HepG2 (cell line): ENCODE measurements around the gene HSFX1. TPM values are rescaled to one million over a fixed set of nuclear protein-coding genes. Genes with fewer than 3 reads are reported as not detected.

Experiments used
- ATAC-seq: fragments of 200-7000 bp; cut with Tn5 transposase; 3 replicates; pipeline ENCODE4 v1.9.1; 2020; ENCODE audit warnings: mild to moderate bottlenecking, moderate library complexity
- BruUV-seq: library from RNA; stranded (reverse); fragments of 400-500 nt; replicated peaks from 2 replicates; lab custom pipeline; 2021; lab: Mats Ljungman, UMichigan
- CTCF ChIA-PET: fragments of 300-600 bp; formaldehyde crosslinking; extraction: SDS; loops from one replicate; lab custom pipeline; 2021; ENCODE audit warnings: low total read pairs, inconsistent platforms, low intra/inter-chr PET ratio; lab: Yijun Ruan, JAX
- POLR2A ChIA-PET: fragments of 350-600 bp; sonication (Branson Sonifier 250); formaldehyde crosslinking; loops from one replicate; lab custom pipeline; 2020; ENCODE audit warnings: antibody characterized with exemption, inconsistent platforms; lab: Yijun Ruan, JAX
- DNase-seq: peaks from one replicate; pipeline ENCODE4 v3.0.0-alpha.2; 2015; ENCODE audit warnings: low spot score
- FAIRE-seq: peaks from 3 replicates; lab custom pipeline; 2011; peaks lifted over from hg19 to GRCh38; lab: Jason Lieb, UNC
- H2AFZ ChIP-seq: one replicate; pipeline ENCODE4 v1.6.1; 2011; ENCODE audit warnings: low read length, inconsistent platforms
- H3K27ac ChIP-seq: fragments of 300-600 bp; 3 replicates; pipeline ENCODE4 v1.8.0; 2011; ENCODE audit warnings: mixed run types, mild to moderate bottlenecking, mixed read lengths, low read length, inconsistent platforms; ENCODE audit not compliant: insufficient read depth; ENCODE audit errors: extremely low read length
- H3K27me3 ChIP-seq, 2 experiments: fragments of 200-600 bp in 1 of 2; 2 replicates in 1 of 2; 3 replicates in 1 of 2; pipeline versions ENCODE4 v1.6.0 to v1.8.0; 2011; ENCODE audit warnings: low read length in 2 of 2, mild to moderate bottlenecking in 2 of 2, moderate library complexity in 2 of 2, inconsistent platforms in 1 of 2; ENCODE audit not compliant: insufficient read depth in 2 of 2, control insufficient read depth in 1 of 2
- H3K36me3 ChIP-seq, 2 experiments: fragments of 200-600 bp in 1 of 2; replicated peaks in 1 of 2; 2 replicates in 1 of 2; 3 replicates in 1 of 2; pipeline versions ENCODE4 v1.5.1 to v1.8.0; 2011; ENCODE audit warnings: low read length in 2 of 2, inconsistent platforms in 1 of 2; ENCODE audit not compliant: insufficient read depth in 2 of 2, control insufficient read depth in 1 of 2
- H3K4me1 ChIP-seq: 2 replicates; pipeline ENCODE4 v1.5.1; 2012; ENCODE audit warnings: low read length, inconsistent platforms; ENCODE audit not compliant: insufficient read depth
- H3K4me2 ChIP-seq: 2 replicates; pipeline ENCODE4 v1.6.0; 2011; ENCODE audit warnings: low read depth, low read length, inconsistent platforms
- H3K4me3 ChIP-seq, 3 experiments: fragments of 200-600 bp in 1 of 3; sonication (generic), shearing (Covaris generic) in 1 of 3; replicated peaks in 1 of 3; 2 replicates each; pipeline ENCODE4 v1.5.1; 2011 to 2016; ENCODE audit warnings: low read length in 3 of 3, inconsistent platforms in 2 of 3, low read depth in 2 of 3, mild to moderate bottlenecking in 2 of 3, control low read depth in 1 of 3, mixed read lengths in 1 of 3; ENCODE audit not compliant: insufficient read depth in 1 of 3
- H3K79me2 ChIP-seq: one replicate; pipeline ENCODE4 v1.6.1; 2011; ENCODE audit warnings: low read length, inconsistent platforms; ENCODE audit not compliant: insufficient read depth
- H3K9ac ChIP-seq: 2 replicates; pipeline ENCODE4 v1.6.0; 2011; ENCODE audit warnings: mild to moderate bottlenecking, low read depth, low read length, inconsistent platforms; ENCODE audit not compliant: insufficient read depth
- H3K9me3 ChIP-seq: 2 replicates; pipeline ENCODE4 v1.5.1; 2012; ENCODE audit warnings: mild to moderate bottlenecking, low read length
- H4K20me1 ChIP-seq: 2 replicates; pipeline ENCODE4 v1.6.0; 2011; ENCODE audit warnings: inconsistent platforms, mild to moderate bottlenecking, low read length, moderate library complexity; ENCODE audit not compliant: insufficient read depth
- DPF2 ChIP-seq: sonication (generic); formaldehyde crosslinking; IDR thresholded peaks from 2 replicates; pipeline ENCODE4 v1.4.0; 2020; ENCODE audit warnings: mild to moderate bottlenecking, low read depth, missing genetic modification reagents, borderline replicate concordance
- ETV5 ChIP-seq: IDR thresholded peaks from 2 replicates; pipeline ENCODE4 v1.6.1; 2018; ENCODE audit warnings: missing biosample characterization, missing genetic modification reagents, inconsistent platforms, borderline replicate concordance
- KDM5A ChIP-seq: fragments of 200-600 bp; sonication (generic); IDR thresholded peaks from 2 replicates; pipeline ENCODE4 v1.7.0; 2018; ENCODE audit warnings: antibody characterized with exemption, mild to moderate bottlenecking, low read length, borderline replicate concordance
- KDM5B ChIP-seq: sonication (generic); formaldehyde crosslinking; IDR thresholded peaks from 2 replicates; pipeline ENCODE4 v1.4.0; 2020; ENCODE audit warnings: missing genetic modification reagents, mild to moderate bottlenecking, borderline replicate concordance
- SRSF4 ChIP-seq: fragments of 200-400 bp; formaldehyde crosslinking; IDR thresholded peaks from one replicate; pipeline ENCODE4 v1.6.1; 2018; ENCODE audit warnings: mild to moderate bottlenecking, low read depth, low read length, moderate library complexity; ENCODE audit not compliant: poor library complexity, severe bottlenecking
- TBX2 ChIP-seq: sonication (generic); formaldehyde crosslinking; IDR thresholded peaks from 2 replicates; pipeline ENCODE4 v1.5.0; 2020; ENCODE audit warnings: missing genetic modification reagents, mild to moderate bottlenecking, borderline replicate concordance
- ZBTB42 ChIP-seq: sonication (generic); formaldehyde crosslinking; IDR thresholded peaks from 2 replicates; pipeline ENCODE4 v1.5.0; 2020; ENCODE audit warnings: mild to moderate bottlenecking, missing genetic modification reagents
- ZNF143 ChIP-seq: sonication (generic); formaldehyde crosslinking; IDR thresholded peaks from 2 replicates; pipeline ENCODE4 v1.4.0; 2020; ENCODE audit warnings: missing genetic modification reagents
- ZNF766 ChIP-seq: sonication (generic); formaldehyde crosslinking; IDR thresholded peaks from 2 replicates; pipeline ENCODE4 v1.5.0; 2020; ENCODE audit warnings: missing genetic modification reagents, borderline replicate concordance
- ZNF83 ChIP-seq: sonication (generic); formaldehyde crosslinking; IDR thresholded peaks from 2 replicates; pipeline ENCODE4 v1.4.0; 2020; ENCODE audit warnings: missing genetic modification reagents, mild to moderate bottlenecking, borderline replicate concordance
- ZNF878 ChIP-seq: sonication (generic); formaldehyde crosslinking; IDR thresholded peaks from 2 replicates; pipeline ENCODE4 v1.8.1; 2023; ENCODE audit warnings: mild to moderate bottlenecking, missing genetic modification reagents, moderate library complexity
- WGBS: methylation state at CpG from one replicate; pipeline ENCODE4 v1.1.6; 2017; ENCODE audit warnings: low lambda C conversion rate; 5-methylcytosine and 5-hydroxymethylcytosine counted together
- in situ Hi-C: cut with HindIII; loops from 2 replicates; pipeline ENCODE4 v1.10.0; 2017; ENCODE audit warnings: low pct_unique_long_range_greater_than_20kb; ENCODE audit not compliant: extremely low pct_ligation_motif_present
- intact Hi-C: fragments of 100-400 bp; cut with micrococcal nuclease; formaldehyde crosslinking; loops from one replicate; pipeline ENCODE4 v1.10.0; 2022; ENCODE audit not compliant: unreplicated experiment
- polyA plus RNA-seq, 8 experiments: library from polyadenylated mRNA; depleted of rRNA in 3 of 8; stranded (reverse) in 7 of 8; unstranded in 1 of 8; fragments of >200 nt; fragmentation: Illumina TruSeq in 4 of 8; extraction: Trizol in 4 of 8; gene quantifications; 2 replicates each; pipeline versions ENCODE4 v1.2.1 to v1.2.3, GENCODE V29; 2011 to 2016; ENCODE audit warnings: low read depth in 4 of 8, missing spikeins in 1 of 8, mixed read lengths in 1 of 8; ENCODE audit not compliant: insufficient read depth in 1 of 8
- total RNA-seq, 5 experiments: library from RNA; depleted of rRNA; stranded (reverse); fragments of >200 nt; fragmentation: Illumina TruSeq; extraction: Trizol; gene quantifications; 2 replicates each; pipeline ENCODE4 v1.2.3, GENCODE V29; 2016; ENCODE audit warnings: low read depth in 1 of 5
- TF ChIP-seq, protein P1 (sequence below): sonication (generic); formaldehyde crosslinking; conservative IDR thresholded peaks from 2 replicates; pipeline ENCODE4 v1.5.0; 2020; ENCODE audit warnings: missing genetic modification reagents
- TF ChIP-seq, protein P2 (sequence below): sonication (generic); formaldehyde crosslinking; IDR thresholded peaks from 2 replicates; pipeline ENCODE4 v1.8.1; 2023; ENCODE audit warnings: missing genetic modification reagents, mild to moderate bottlenecking, borderline replicate concordance
- TF ChIP-seq, protein P3 (sequence below): sonication (generic); formaldehyde crosslinking; IDR thresholded peaks from 2 replicates; pipeline ENCODE4 v1.8.1; 2023; ENCODE audit warnings: mild to moderate bottlenecking, missing genetic modification reagents
- TF ChIP-seq, protein P4 (sequence below), 2 experiments: fragments of 450-650 bp in 1 of 2; sonication (generic) in 1 of 2; formaldehyde crosslinking; IDR thresholded peaks; 2 replicates each; pipeline versions ENCODE4 v1.5.0 to v1.8.0; 2020 to 2022; ENCODE audit warnings: mild to moderate bottlenecking in 1 of 2, missing genetic modification reagents in 1 of 2

Gene HSFX1
- total and polyA plus RNA-seq, 2 of the 13 experiments (the other 11 are each of a cell fraction or from before 2014, with no cell fraction given) = 0.08 to 0.09 TPM

DNA sequence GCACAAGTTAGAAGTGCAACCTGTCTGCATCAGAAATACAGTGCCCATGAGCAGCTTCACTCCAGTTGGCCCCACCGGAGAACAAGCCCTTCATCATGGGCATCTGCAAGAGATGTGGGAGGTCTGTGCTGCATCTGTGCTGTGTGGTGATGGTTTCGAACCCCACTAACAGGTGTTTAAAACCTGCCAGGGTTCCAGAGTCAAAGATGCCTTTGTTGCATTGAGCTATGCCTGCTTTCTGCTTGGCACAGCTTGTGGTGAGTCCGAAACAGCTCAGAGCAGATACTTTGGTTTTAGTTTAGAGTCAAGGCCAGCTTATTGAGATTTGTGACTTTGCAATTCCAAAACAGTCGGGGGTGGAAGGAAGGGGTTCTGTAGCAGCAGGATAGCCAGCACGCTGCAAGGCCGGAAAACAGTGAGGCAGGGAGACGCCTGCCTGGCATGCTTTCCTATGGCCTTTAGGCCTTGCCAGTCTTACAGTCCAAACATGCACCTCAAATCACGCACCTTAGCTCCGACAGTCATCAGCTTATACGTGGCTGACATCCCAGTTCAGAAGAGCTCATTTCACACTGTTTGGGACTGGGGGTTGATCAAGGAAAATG, 29.7 kb downstream of the HSFX1 start:
- peaks cover 0 to 1% of the 10 kb centered on the region in 2 experiments; a peak in 1 of 5 replicates for H3K27me3 ChIP-seq
- H3K9me3 ChIP-seq = no peaks in the 10 kb centered on the region
- intact Hi-C loops = no loop called here
- no peaks in the 10 kb centered on the region for H3K36me3 ChIP-seq
- no peak for ATAC-seq
- no peak for FAIRE-seq
- TF ChIP-seq DPF2 (no peak), ZNF143 (CRISPR knock-in tag) (no peak)
- H4K20me1 ChIP-seq = no peaks in the 10 kb centered on the region
- H3K4me3 ChIP-seq = no peak overlapping the region
- ChIA-PET POLR2A (no interaction called here), CTCF (no interaction called here)
- H3K9ac ChIP-seq = no peak overlapping the region
- no peaks in the 10 kb centered on the region for H3K79me2 ChIP-seq
- BruUV-seq = no TSS peak
- in situ Hi-C loops = no loop called here
- H3K4me2 ChIP-seq = no peak overlapping the region
- WGBS = 31% methylated on average over 8 of the region's 10 CpGs
- no peak overlapping the region for H2AFZ ChIP-seq
- H3K27ac ChIP-seq = no peak overlapping the region
- DNase-seq = no peak
- no peaks in the 10 kb centered on the region for H3K4me1 ChIP-seq

DNA sequence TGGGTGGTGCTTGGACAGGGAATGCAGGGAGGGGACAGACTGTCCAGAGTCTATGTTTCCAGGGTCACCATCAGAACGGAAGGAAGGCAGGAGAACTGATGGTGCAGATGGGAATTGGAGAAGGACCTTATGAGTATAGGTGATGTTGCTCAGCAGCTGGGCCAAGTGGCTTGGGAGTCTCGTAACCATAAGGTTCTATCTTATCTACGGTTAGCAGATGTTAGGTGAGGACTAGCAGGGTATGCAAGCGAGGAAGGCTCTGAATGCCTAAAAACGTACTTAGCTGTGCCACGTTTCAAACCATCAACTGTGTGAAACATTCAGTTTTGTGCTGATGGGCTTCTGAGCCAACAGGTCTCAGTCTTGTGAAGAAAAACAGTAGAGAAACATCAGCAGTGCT, 30.2 kb downstream of the HSFX1 start:
- FAIRE-seq = no peak
- no TSS peak for BruUV-seq
- ATAC-seq = no peak
- Histone ChIP-seq H2AFZ (no peak overlapping the region), H3K9ac (no peak overlapping the region), H3K79me2 (no peaks in the 10 kb centered on the region), H3K27me3 (peaks cover 0 to 1% of the 10 kb centered on the region in 2 experiments; a peak in 1 of 5 replicates), H3K36me3 (no peaks in the 10 kb centered on the region), H3K4me3 (no peak overlapping the region), H3K9me3 (no peaks in the 10 kb centered on the region), H3K4me1 (no peaks in the 10 kb centered on the region), H4K20me1 (no peaks in the 10 kb centered on the region), H3K4me2 (no peak overlapping the region), H3K27ac (no peak overlapping the region)
- in situ Hi-C loops (no loop called here), intact Hi-C loops (no loop called here)
- DNase-seq = no peak
- ChIA-PET CTCF (no interaction called here), POLR2A (no interaction called here)
- WGBS = 50% methylated on average over 3 of the region's 6 CpGs
- TF ChIP-seq, protein P1, sequence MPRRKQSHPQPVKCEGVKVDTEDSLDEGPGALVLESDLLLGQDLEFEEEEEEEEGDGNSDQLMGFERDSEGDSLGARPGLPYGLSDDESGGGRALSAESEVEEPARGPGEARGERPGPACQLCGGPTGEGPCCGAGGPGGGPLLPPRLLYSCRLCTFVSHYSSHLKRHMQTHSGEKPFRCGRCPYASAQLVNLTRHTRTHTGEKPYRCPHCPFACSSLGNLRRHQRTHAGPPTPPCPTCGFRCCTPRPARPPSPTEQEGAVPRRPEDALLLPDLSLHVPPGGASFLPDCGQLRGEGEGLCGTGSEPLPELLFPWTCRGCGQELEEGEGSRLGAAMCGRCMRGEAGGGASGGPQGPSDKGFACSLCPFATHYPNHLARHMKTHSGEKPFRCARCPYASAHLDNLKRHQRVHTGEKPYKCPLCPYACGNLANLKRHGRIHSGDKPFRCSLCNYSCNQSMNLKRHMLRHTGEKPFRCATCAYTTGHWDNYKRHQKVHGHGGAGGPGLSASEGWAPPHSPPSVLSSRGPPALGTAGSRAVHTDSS = no peak
- TF ChIP-seq KDM5B (CRISPR knock-in tag) (no peak), SRSF4 (no peak), KDM5A (no peak), TBX2 (CRISPR knock-in tag) (no peak), ZNF83 (CRISPR knock-in tag) (no peak), ZBTB42 (no peak), ZNF766 (CRISPR knock-in tag) (no peak), ETV5 (no peak), ZNF878 (CRISPR knock-in tag) (no peak)
- TF ChIP-seq, protein P2, sequence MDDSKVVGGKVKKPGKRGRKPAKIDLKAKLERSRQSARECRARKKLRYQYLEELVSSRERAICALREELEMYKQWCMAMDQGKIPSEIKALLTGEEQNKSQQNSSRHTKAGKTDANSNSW (CRISPR knock-in tag) = no peak
- TF ChIP-seq, protein P3, sequence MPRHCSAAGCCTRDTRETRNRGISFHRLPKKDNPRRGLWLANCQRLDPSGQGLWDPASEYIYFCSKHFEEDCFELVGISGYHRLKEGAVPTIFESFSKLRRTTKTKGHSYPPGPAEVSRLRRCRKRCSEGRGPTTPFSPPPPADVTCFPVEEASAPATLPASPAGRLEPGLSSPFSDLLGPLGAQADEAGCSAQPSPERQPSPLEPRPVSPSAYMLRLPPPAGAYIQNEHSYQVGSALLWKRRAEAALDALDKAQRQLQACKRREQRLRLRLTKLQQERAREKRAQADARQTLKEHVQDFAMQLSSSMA (CRISPR knock-in tag) = no peak
- TF ChIP-seq, protein P4, sequence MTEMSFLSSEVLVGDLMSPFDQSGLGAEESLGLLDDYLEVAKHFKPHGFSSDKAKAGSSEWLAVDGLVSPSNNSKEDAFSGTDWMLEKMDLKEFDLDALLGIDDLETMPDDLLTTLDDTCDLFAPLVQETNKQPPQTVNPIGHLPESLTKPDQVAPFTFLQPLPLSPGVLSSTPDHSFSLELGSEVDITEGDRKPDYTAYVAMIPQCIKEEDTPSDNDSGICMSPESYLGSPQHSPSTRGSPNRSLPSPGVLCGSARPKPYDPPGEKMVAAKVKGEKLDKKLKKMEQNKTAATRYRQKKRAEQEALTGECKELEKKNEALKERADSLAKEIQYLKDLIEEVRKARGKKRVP (CRISPR knock-in tag; IDR thresholded peaks at IDR 0.05) = no peak
